ENCODE results near the gene HCFC1.
A peak's percentile ranks its signal among the peaks of the same experiment; 100 is the strongest.
"Not testable (repeated sequence)": the region's sequence is repeated elsewhere in the genome, so short reads cannot be mapped to it uniquely, and the experiment has no call there.

HCFC1 gene

DNA sequence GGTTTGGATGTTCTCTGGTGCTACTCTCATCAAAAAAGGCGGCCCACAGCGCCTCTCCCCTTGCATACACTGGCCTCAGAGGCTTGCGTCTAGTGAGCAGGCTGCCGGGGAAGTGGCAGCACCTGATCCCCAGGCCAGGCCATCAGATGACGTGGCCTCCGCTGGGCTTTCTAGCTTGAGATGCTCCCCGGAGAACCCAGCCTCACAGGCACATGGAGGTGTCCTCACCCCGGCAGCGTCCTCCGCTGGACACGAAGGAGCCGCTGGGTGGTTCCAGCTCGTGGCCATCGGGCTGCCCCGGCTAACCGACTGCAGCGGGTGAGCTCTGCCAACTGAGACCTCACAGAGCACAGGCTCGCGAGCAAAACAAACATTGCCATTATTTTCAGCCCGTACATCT, 35.3 kb upstream of the HCFC1 start:
- DNase-seq = no peak

DNA sequence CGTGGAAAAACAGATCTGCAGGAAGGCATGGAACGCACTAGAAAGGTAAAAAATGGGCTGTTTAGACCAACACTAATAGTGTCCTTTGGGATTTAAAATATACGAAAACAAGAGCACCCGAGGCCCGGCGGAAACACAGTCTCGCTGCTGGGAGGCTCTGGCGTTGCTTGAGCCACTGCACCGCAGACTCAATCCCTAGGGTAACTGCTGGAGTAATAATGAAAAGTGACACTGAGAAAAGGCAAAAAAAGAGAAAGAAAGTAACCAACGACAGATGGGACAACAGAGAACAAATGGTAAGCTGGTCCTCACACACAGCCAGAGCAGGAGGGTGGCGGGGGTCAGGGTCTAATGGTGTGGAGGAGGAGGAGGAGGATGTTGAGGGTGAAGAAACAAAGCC, 32.7 kb upstream of the HCFC1 start:
- no peak for DNase-seq

DNA sequence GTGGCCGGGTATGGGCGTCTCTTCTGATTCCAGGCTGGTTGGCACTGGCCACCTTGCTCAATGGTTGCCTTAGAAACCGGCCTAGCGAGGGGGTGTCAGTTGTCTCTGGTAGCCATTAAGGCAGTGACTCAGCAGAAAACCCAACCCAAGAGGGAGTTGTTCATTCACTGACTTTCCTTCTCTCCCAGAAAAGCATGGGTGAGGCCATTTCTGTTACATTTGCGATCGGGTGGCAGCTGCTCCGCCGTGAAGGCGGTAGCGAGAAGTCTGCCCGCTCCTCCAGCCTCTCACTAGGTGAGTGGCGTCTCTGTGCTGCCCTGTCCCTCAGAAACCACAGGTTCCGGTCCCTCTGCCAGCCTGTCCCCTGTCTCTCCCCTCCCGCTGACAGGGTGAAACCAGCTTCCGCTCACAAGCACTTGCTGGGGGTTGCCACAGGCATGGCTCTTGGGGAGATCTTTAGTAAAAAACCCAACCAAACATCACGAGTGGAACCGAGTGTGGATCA, 30.6 kb upstream of the HCFC1 start:
- DNase-seq = peak; percentile 44 to 58

DNA sequence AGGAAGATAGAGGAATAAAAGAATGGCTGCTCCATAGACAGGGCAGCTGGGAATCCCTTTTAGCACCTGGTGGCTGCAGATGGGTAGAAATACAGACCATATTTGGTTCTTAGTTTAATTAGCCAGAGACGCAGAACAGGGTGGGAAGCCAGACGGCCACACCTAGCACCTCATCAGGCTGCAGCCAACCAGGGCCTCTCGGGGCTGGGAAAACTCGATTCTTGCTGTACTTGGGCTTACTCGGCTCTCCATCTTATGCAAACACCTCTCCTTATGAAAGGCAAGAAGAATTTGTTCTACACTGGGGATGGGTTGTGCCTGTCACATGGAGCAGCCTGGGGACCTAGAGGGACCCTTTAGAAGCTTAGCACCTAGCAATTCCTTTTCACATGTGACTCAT, 28.4 kb upstream of the HCFC1 start:
- no peak for DNase-seq

DNA sequence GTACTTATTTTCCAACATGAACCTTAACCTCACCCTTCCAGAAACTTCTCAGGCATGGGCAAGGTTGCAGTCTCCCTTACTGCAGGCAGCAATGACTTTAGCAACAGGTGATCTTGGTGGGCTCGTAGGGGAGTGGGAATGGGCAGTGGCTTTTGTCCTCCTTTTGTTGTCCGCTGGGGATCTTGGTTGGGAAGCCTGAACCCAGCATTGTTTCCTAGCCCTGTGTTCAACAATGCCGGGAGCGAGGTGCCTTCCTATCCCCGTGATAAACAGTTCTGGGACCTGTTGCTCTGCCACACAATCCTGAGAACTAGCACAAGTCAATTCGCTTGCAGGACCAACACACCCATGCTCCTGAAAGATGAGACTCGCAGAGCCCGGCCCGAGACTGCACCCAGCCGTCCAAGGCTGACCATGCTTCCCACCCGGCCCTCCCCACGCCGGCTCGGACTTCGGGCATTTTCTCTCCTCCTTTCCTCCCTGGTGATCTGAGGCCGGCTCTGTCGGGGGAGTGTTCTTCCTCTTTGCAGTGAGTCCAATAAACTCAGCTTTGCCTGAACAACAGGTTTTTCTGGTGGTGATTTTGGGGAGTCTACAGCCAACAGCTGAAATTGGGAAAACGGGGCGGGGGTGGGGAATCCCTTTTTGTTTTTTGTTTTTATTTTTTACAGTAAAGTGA, 27.9 kb upstream of the HCFC1 start:
- DNase-seq = no peak

DNA sequence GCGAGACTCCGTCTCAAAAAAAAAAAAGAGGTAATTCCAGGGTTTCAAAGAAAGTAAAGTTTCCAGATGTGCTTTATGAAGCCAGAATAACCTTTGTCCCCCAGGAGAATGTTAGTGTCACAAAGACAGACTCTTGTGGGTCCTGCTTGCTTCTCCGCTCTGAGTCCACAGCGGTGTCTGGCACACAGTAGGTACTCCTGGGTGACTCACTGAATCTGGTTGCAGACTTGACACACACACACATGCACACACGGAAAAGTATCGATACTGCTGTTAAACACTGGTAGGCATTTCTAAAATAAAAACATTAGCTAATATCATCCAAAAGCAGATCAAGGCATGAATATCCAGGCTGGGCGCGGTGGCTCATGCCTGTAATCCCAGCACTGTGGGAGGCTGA, 23.9 kb upstream of the HCFC1 start:
- no peak for DNase-seq

DNA sequence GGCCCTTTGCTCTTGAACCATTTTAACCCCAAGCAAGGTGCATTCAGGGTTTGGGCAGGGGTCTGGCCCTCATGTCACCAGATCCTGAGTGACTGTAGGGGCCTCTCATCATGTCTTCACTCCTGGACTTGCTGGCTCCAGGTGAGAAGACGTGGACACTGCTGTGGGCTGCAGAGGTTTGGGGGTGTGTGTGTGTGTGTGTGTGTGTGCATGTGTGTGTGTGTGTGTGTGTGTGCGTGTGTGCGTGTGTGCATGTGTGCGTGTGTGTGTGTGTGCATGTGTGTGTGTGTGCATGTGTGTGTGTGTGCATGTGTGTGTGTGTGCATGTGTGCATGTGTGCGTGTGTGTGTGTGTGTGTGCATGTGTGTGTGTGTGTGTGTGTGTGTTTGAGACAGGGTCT, 22.8 kb upstream of the HCFC1 start:
- DNase-seq = not testable (repeated sequence)

DNA sequence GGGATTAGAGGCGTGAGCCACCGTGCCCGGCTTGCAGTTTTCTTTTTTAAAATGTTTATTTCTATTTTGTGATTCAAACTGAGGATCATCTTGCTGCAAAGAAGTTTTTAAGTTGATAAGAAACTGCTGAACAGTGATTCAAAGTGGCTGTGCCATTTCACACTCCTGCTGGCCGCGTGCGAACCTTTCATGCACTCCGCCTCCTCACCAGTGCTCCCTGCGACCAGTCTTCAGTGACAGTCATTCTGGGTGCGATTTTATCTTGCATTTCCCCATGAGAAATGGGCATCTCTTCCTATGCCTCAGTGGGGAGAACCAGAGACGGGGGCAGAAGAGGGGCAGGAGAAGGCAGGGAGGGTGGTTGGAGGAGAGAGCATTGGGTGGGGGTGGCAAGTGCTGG, 22.4 kb upstream of the HCFC1 start:
- DNase-seq = no peak

DNA sequence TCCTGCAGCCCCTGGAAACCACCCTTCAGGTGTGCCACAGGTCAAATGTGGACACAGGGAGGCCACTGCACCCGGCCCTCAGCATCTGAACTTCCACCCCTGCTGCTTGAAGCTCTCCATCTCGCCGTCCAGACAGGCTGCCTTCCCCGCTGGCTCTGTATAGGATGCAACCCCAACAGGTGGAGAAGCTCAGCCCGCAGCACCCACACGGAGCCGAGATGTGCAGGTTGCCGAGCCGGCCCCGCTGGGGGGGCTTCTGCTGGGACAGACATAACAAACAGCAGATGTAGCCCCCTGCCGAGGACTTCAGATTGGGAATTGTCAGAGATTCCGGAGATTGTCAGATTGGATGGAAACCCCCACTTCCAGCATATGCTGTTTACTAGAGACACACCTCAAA, 21.5 kb upstream of the HCFC1 start:
- DNase-seq = no peak

DNA sequence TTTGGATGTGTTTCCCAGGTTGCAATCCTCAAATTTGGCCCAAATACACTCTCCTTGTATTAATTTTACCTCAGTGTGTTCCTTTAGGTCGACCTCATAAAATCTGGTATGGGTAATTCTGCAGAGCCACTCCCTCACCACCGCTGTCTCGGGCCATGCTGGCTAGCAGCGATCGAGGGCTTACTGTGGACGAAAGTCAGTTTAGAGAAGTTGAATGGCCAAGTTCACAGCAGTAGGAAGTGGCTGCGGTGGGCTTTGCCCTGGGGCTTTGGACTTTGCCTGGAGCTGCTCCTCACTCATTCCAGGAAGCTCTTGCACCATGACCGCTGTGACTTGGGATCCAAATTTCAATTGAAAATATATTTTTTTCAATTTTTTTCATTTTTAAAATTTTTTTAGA, 20.6 kb upstream of the HCFC1 start:
- no peak for DNase-seq

DNA sequence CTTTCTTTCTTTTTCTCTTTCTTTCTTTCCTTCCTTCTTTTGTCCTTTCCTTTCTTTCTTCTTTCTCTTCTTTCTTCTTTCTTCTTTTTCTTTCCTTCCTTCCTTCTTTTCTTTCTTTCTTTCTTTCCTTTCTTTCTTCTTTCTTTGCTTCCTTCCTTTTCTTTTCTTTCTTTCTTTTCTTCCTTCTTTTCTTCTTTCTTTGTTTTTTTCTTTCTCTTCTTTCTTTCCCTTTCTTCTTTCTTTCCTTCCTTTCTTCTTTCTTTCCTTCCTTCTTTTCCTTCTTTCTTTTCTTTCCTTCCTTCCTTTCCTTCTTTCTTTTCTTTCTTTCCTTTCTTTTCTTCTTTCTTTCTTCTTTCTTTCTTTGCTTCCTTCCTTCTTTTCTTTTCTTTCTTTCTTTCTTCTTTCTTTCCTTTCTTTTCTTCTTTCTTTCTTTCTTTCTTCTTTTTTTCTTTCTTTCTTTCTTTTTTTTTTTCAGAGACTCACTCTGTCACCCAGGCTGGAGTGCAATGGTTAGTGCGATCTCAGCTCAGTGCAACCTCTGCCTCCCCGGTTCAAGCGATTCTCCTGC, 19.5 kb upstream of the HCFC1 start:
- DNase-seq = no peak

DNA sequence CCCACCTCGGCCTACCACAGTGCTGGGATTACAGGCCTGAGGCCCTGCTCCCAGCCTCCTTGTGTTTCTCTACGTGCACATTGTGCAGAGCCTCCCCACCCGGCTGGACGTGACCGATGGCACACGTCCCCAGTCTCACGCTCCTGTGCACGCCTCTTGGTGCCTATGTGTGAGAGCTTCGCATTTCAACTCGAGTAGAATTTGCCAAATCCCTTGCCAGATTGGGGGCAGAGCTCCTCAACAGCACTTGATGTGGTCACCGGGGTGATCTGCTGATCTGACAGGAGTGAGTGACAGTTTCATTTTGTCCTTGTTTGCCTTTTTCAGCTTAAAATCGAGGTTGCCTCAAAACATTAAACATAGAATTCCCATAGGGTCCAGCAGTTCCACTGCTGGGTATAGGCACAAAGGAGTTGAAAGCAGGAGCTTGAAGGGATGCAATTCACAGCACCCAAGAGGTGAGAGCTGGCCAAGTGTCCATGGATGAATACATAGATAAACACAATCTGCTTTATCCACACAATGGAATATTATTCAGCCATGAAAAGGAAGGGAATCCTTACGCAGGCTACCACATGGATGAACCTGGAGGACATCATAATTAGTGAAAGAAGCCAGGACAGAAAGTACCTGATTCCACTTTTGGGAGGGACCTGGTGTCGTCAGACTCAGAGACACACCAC, 18.5 kb upstream of the HCFC1 start:
- no peak for DNase-seq

DNA sequence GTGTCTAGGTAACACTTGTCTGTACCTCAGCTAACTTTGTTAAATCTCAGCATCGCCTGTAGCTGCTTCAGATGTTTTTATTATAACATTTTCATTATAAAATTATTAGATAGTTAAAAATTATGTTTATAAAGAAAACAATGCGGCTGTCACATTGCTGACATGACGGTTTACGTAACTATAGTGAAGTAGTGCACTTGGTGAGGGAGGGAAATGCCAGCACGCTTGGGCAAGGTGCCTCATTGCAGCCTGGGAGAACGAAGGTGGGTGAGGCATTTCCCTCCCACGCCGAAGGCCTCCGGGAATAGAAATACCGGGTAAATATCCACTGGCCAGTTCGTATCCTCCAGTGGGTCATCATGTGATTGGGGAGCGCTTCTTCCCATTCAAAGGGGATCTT, 16.9 kb upstream of the HCFC1 start:
- no peak for DNase-seq

DNA sequence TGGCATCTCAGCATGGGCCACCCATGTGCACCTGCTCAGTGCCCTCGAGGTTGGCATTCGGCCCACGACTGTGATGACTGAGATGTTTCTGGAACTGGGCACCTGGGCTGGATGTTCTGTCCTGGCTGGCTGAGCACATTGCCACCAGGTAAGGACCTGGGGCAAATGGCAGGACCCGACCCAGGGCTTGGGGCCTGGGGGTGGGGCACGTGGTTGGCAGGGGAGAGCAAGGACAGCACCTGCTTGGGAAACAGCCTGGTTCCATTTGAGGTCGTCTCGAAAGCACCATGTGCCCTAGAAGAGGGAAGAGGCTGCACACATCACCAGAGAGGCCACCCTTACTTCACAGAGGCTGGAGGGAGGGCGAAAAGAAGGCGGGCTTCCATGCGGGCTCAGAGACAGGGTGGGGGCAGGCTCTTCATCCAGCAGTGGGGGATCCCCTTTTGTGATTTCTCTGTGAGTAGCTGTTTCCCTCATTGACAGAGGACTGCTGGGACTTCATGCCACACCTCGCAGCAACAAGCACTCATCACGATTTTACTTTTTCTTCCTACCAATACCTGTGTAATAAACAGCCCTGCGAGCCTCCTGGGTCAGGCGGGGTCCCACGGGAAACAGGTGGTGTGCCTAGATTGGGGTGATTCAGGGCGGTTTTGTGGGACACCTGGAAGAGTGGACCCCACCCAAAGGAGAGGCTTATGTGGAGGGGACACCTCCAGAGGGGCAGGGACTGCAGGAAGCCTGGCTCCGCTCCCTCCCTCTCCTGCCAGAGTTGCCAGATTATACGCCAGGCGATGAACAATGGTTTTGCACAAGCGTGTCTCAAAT, 12.9 kb upstream of the HCFC1 start:
- no peak for DNase-seq

DNA sequence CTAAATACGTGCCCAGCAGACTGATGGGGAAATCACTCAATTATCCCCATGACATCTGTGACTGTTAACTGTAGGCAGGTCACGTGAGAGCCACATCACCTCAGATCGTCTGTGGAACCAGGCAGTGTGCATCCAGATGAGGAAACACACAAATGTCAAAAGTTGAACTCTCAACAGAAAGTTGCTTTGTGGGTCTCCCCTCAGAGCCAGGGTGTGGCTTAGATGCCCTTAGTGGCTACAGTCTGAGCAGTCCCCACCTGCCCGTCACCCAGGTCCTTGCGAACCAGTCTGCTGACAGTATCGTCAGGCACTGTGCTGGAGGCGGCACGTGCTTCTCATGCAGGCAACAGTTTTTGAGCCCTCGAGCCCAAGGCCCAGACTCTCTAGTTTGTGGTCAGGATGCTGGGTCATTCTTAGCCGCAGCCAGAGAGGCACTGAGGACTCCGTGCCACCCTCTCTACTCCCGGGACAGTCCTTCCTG, 11.7 kb upstream of the HCFC1 start:
- DNase-seq = no peak

DNA sequence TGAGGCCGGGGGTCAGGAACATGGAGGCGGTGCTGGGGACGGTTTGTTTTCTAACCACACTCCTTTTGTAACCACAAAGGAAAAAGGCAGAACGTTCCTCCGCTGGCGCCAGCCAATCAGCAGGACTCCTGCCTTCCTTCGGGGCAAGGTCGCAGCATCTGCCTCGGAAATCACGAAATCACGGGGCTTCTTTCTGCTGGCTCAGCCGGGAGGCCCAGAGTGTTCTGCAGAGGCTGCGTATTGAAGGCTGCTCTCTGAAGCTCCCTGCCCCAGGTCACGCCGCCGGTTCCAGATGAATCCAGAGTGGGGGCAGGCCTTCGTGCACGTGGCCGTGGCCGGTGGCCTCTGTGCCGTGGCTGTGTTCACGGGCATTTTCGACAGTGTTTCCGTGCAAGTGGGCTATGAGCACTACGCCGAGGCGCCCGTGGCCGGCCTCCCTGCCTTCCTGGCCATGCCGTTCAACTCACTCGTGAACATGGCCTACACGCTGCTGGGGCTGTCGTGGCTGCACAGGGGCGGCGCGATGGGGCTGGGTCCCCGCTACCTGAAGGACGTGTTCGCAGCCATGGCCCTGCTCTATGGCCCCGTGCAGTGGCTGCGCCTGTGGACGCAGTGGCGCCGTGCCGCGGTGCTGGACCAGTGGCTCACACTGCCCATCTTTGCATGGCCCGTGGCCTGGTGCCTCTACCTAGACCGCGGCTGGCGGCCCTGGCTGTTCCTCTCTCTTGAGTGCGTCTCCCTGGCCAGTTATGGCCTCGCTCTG, 10.3 kb upstream of the HCFC1 start:
- no peak for DNase-seq

DNA sequence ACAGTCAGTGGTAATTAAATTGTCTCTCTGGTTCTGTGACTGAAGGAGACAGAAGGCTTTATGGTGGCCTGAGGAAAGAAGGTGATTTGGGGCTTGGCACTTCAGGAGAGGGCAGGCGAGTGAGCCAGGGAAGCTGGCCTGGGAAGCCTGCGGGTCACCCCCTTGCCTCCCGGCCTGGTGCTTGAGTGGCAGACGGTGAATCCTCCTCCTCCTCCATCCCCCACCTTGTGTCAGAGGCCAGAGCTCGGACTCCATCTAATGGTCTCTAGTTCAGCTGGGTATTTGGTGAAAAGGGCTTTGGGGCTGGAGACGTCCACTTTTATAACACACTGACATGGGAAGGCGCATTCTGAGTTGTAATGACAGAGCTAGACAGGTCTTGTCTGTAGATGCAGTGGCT, 9.6 kb upstream of the HCFC1 start:
- DNase-seq = no peak

DNA sequence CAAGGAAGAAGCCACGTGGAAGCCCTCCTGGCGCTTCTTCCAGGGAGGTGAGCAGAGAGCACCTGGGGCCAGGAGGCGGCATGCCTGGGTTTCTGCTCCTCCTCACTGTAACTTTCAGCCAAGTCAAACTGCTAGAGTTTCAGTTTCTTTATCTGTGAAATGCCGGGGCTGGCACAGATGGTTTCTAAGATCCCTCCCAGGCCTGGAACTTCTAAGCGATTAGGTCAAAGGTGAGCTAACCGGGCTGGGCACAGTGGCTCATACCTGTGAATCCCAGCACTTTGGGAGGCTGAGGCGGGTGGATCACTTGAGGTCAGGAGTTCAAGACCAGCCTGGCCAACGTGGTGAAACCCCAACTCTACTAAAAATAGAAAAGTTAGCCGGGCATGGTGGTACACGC, 8.8 kb upstream of the HCFC1 start:
- DNase-seq = not testable (repeated sequence)

DNA sequence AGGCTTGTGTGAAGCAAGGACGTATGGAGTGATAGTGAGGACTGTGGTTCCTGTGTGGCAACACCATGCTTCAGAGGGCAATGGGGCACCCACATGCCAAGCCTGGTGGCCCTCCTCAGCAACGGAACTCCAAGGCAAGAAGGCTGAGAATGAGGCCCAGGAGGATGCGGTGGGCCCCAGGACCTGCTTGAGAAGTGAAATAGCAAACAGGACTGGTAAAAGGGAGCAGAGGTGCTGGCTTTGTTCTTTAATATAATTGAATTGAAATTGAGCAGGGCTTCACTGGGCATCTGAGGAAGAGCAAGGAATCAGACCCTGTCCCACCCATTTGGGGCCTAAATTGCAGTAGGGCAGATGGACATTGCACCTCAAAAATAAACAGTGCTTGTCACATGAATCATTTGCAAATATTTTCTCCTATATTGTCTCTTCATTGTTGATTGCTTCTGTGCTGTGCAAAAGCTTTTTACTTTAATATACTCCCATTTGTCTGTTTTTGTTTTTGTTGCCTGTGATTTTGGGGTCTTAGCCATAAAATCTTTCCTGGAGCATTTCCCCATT, 3.2 kb upstream of the HCFC1 start:
- no peak for DNase-seq

DNA sequence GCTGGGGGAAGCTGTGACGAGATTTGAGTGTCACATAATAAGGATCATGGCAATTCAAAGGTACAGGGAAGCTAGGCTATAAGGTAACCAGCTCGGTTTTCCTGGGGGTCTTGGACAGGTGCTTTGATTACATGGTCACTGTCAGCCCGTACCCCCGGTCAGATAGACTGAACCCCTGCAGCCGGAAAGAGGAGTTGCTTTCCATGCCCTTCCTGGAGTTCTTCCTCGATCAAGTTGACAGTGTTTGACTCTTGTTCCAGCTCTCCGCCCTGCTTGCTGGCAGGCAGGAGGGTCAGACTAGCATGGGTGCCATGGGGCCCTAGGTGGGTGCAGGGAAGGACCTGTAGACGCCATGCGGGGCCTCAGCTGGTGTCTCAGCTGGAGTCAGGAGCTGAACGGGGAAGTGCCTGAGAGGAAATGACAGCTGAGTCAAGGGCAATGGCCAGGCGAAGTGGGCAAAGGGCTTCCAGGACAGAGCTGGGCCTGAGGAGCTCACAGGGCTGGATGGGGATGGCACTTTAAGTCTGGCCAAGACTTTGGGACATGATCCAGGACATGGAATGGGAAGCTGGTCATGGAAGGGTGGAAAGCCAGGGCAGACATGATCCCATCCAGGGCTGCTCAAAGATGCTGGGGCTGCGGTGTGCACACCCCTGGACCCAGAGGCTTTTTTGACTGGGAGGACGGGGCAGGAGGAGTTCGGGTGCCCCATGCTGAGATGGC, 2.5 kb upstream of the HCFC1 start:
- no peak for DNase-seq

Measured in NCI-H1930 (cell line).